WTC11 (cell line): ENCODE data around the gene TNFRSF14. TPM values are rescaled to one million over a fixed set of nuclear protein-coding genes. Genes with fewer than 3 reads are reported as not detected.

Experiments used
- ATAC-seq: fragments of 200-7000 bp; cut with Tn5 transposase; 2 replicates; pipeline ENCODE4 v1.10.0; 2021; ENCODE audit warnings: mild to moderate bottlenecking, moderate library complexity
- CTCF ChIA-PET: fragments of 300-600 bp; sonication (Branson Sonifier 250); formaldehyde crosslinking; loops from one replicate; lab custom pipeline; 2021; ENCODE audit warnings: antibody characterized with exemption; lab: Charles Lee
- POLR2A ChIA-PET: fragments of 350-600 bp; sonication (Branson Sonifier 250); formaldehyde crosslinking; loops from one replicate; lab custom pipeline; 2021; ENCODE audit warnings: antibody characterized with exemption; lab: Charles Lee
- DNase-seq: peaks from one replicate; pipeline ENCODE4 v3.0.0; 2021; ENCODE audit warnings: low spot score
- H3K27ac Mint-ChIP-seq: 2 replicates; pipeline ENCODE4 v1.8.0; 2021; ENCODE audit warnings: mixed read lengths
- H3K27me3 Mint-ChIP-seq: 2 replicates; pipeline ENCODE4 v1.8.0; 2021; ENCODE audit warnings: low read depth, mild to moderate bottlenecking, moderate library complexity, mixed read lengths
- H3K36me3 Mint-ChIP-seq: 2 replicates; pipeline ENCODE4 v1.8.0; 2021; ENCODE audit warnings: mixed read lengths
- H3K4me1 Mint-ChIP-seq: 2 replicates; pipeline ENCODE4 v1.8.0; 2022; ENCODE audit warnings: mixed read lengths
- H3K4me3 Mint-ChIP-seq: 2 replicates; pipeline ENCODE4 v1.8.0; 2021; ENCODE audit warnings: mild to moderate bottlenecking, moderate library complexity, mixed read lengths
- H3K9me3 Mint-ChIP-seq: 2 replicates; pipeline ENCODE4 v1.8.0; 2021; ENCODE audit warnings: mixed read lengths
- AR ChIP-seq: fragments of 250-450 bp; sonication (Bioruptor Pico); IDR thresholded peaks from 2 replicates; pipeline ENCODE4 v1.9.0; 2021; ENCODE audit warnings: mild to moderate bottlenecking
- ATF1 ChIP-seq: sonication (generic); formaldehyde crosslinking; IDR thresholded peaks from 2 replicates; pipeline ENCODE4 v1.8.1; 2023; ENCODE audit warnings: mild to moderate bottlenecking, moderate library complexity, missing genetic modification reagents
- ATF2 ChIP-seq: sonication (generic); formaldehyde crosslinking; IDR thresholded peaks from 2 replicates; pipeline ENCODE4 v1.8.1; 2022; ENCODE audit warnings: low read depth, missing genetic modification reagents, borderline replicate concordance
- ATF6 ChIP-seq: sonication (generic); formaldehyde crosslinking; IDR thresholded peaks from 2 replicates; pipeline ENCODE4 v1.8.1; 2023; ENCODE audit warnings: mild to moderate bottlenecking, missing genetic modification reagents
- E2F5 ChIP-seq: sonication (generic); formaldehyde crosslinking; IDR thresholded peaks from 2 replicates; pipeline ENCODE4 v1.8.1; 2022; ENCODE audit warnings: mild to moderate bottlenecking, moderate library complexity, missing genetic modification reagents
- FOXJ3 ChIP-seq: sonication (generic); formaldehyde crosslinking; IDR thresholded peaks from 2 replicates; pipeline ENCODE4 v1.9.0; 2021; ENCODE audit warnings: missing genetic modification reagents, mild to moderate bottlenecking, borderline replicate concordance
- FOXK1 ChIP-seq: sonication (generic); formaldehyde crosslinking; IDR thresholded peaks from 2 replicates; pipeline ENCODE4 v1.8.0; 2022; ENCODE audit warnings: mild to moderate bottlenecking, moderate library complexity, missing genetic modification reagents
- FOXP4 ChIP-seq: sonication (generic); formaldehyde crosslinking; IDR thresholded peaks from 2 replicates; pipeline ENCODE4 v1.8.0; 2022; ENCODE audit warnings: mild to moderate bottlenecking, missing genetic modification reagents
- IRF1 ChIP-seq: sonication (generic); formaldehyde crosslinking; IDR thresholded peaks from 2 replicates; pipeline ENCODE4 v1.8.0; 2023; ENCODE audit warnings: missing genetic modification reagents
- JUN ChIP-seq: sonication (generic); formaldehyde crosslinking; IDR thresholded peaks from 2 replicates; pipeline ENCODE4 v1.8.0; 2023; ENCODE audit warnings: mild to moderate bottlenecking, missing genetic modification reagents
- MYBL2 ChIP-seq: sonication (generic); formaldehyde crosslinking; IDR thresholded peaks from 2 replicates; pipeline ENCODE4 v1.8.1; 2023; ENCODE audit warnings: mild to moderate bottlenecking, moderate library complexity, missing genetic modification reagents
- OVOL2 ChIP-seq: fragments of 250-450 bp; sonication (Bioruptor Pico); IDR thresholded peaks from 2 replicates; pipeline ENCODE4 v1.9.0; 2021; ENCODE audit warnings: mild to moderate bottlenecking, borderline replicate concordance
- PREB ChIP-seq: sonication (generic); formaldehyde crosslinking; IDR thresholded peaks from 2 replicates; pipeline ENCODE4 v1.8.1; 2022; ENCODE audit warnings: mild to moderate bottlenecking, missing genetic modification reagents, moderate library complexity, borderline replicate concordance
- PRRX2 ChIP-seq: fragments of 250-450 bp; sonication (Bioruptor Pico); IDR thresholded peaks from 2 replicates; pipeline ENCODE4 v1.8.0; 2021; ENCODE audit warnings: mild to moderate bottlenecking
- RORB ChIP-seq: fragments of 250-450 bp; sonication (Bioruptor Pico); IDR thresholded peaks from 2 replicates; pipeline ENCODE4 v1.9.0; 2021; ENCODE audit warnings: mild to moderate bottlenecking
- SOX15 ChIP-seq: fragments of 250-450 bp; sonication (Bioruptor Pico); IDR thresholded peaks from 2 replicates; pipeline ENCODE4 v1.9.0; 2021; ENCODE audit warnings: mild to moderate bottlenecking
- STAT6 ChIP-seq: sonication (generic); formaldehyde crosslinking; conservative IDR thresholded peaks from 2 replicates; pipeline ENCODE4 v1.8.1; 2023; ENCODE audit warnings: mild to moderate bottlenecking, low read depth, missing genetic modification reagents, moderate library complexity
- ZBTB21 ChIP-seq: sonication (generic); formaldehyde crosslinking; IDR thresholded peaks from 2 replicates; pipeline ENCODE4 v1.8.1; 2023; ENCODE audit warnings: mild to moderate bottlenecking, missing genetic modification reagents, borderline replicate concordance
- ZNF121 ChIP-seq: sonication (generic); formaldehyde crosslinking; IDR thresholded peaks from 2 replicates; pipeline ENCODE4 v1.8.0; 2023; ENCODE audit warnings: missing genetic modification reagents
- ZNF232 ChIP-seq: sonication (generic); formaldehyde crosslinking; IDR thresholded peaks from 2 replicates; pipeline ENCODE4 v1.8.0; 2022; ENCODE audit warnings: mild to moderate bottlenecking, missing genetic modification reagents
- ZNF423 ChIP-seq: fragments of 250-450 bp; sonication (Bioruptor Pico); IDR thresholded peaks from 2 replicates; pipeline ENCODE4 v2.1.2; 2022; ENCODE audit warnings: mild to moderate bottlenecking, moderate library complexity
- total RNA-seq: library from RNA; stranded (reverse); gene quantifications from 3 replicates; pipeline ENCODE4 v1.2.3, GENCODE V29; 2021

Gene TNFRSF14
- total RNA-seq, 1 experiment from 2014 or later, result 0.87 TPM

- TF ChIP-seq IRF1 (no peak), ZNF423 (CRISPR knock-in tag) (no peak), SOX15 (CRISPR knock-in tag) (no peak), ZNF232 (no peak), FOXJ3 (no peak), ZNF121 (no peak), PRRX2 (CRISPR knock-in tag) (no peak), RORB (CRISPR knock-in tag) (no peak), ATF1 (CRISPR knock-in tag) (no peak), STAT6 (no peak), ATF2 (no peak), MYBL2 (CRISPR knock-in tag) (no peak), E2F5 (CRISPR knock-in tag) (no peak)
Observed at GRCh38 chr1:2532485-2533160, 23.5 kb upstream of the TNFRSF14 start (continued).

- no peaks in the 10 kb centered on the region for H3K9me3 Mint-ChIP-seq
- ChIA-PET POLR2A (no interaction called here), CTCF (interaction anchor here (0.8 to 1.5 kb wide), 4 partner anchors 14 to 89 kb away, joined by 3 to 6 read pairs (median 3); no protein-coding TSS in a partner anchor)
- no peak for ATAC-seq
- no peaks in the 10 kb centered on the region for H3K36me3 Mint-ChIP-seq
- peaks cover 72% of the 10 kb centered on the region for H3K27me3 Mint-ChIP-seq
- H3K27ac Mint-ChIP-seq, result no peak overlapping the region
- no peak for DNase-seq
- H3K4me1 Mint-ChIP-seq, result peaks cover 14% of the 10 kb centered on the region
- no peak overlapping the region for H3K4me3 Mint-ChIP-seq
- TF ChIP-seq ZNF423 (CRISPR knock-in tag) (no peak), PRRX2 (CRISPR knock-in tag) (no peak), ZBTB21 (CRISPR knock-in tag) (no peak), FOXP4 (CRISPR knock-in tag) (no peak), SOX15 (CRISPR knock-in tag) (no peak), JUN (no peak), AR (CRISPR knock-in tag) (no peak), ATF6 (no peak), FOXK1 (CRISPR knock-in tag) (no peak), OVOL2 (CRISPR knock-in tag) (no peak), IRF1 (no peak), PREB (CRISPR knock-in tag) (no peak)
Observed at GRCh38 chr1:2533365-2533764, 22.8 kb upstream of the TNFRSF14 start.
